ENCODE results near the gene RNASEH1. TPM values are rescaled to one million over a fixed set of nuclear protein-coding genes. Genes with fewer than 3 reads are reported as not detected.

Gene RNASEH1
- total and polyA plus RNA-seq, 2 of the 13 experiments (the other 11 are each of a cell fraction or from before 2014, with no cell fraction given): 14.5 to 57.4 TPM

DNA sequence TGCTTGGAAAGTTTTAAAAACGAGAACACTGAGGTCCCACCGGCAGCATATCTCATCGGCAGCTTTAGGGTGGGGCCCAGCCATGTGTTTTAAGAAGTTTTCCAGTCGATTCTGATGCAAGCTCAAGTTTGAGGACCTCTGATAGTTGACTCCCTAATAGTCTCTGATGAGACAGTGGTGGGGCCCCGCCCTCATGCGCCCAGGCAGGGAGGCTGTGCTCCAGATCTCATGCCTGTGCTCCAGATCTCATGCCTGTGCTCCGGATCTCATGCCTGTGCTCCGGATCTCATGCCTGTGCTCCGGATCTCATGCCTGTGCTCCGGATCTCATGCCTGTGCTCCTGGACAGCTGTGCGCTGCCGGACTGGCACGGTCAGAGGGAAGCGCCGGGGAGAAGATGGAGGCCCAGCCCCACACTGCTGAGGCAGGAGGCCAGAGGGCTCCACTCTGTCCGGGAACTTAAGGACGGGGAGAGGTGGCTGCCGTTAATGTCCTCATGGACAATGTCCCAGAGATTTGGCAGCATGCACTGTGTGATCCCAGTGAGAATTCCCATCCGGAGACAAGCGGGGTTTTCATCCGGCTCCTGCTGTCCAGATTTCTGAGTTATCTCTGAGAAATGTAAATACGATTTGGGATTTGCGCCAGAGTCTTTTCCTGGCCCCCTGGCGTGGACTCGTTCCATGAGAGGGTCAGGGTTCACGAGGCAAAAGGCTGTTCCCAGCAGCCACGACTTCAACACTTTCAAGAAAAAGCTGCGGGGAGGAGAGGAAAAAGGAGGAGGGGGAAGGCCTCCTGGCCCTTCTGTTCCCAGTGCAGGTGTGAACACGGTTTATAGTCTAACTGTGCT is 27.4 kb upstream of the RNASEH1 start (continued):
- TF ChIP-seq, protein P1, sequence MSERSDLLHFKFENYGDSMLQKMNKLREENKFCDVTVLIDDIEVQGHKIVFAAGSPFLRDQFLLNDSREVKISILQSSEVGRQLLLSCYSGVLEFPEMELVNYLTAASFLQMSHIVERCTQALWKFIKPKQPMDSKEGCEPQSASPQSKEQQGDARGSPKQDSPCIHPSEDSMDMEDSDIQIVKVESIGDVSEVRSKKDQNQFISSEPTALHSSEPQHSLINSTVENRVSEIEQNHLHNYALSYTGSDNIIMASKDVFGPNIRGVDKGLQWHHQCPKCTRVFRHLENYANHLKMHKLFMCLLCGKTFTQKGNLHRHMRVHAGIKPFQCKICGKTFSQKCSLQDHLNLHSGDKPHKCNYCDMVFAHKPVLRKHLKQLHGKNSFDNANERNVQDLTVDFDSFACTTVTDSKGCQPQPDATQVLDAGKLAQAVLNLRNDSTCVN (CRISPR knock-in tag; IDR thresholded peaks at IDR 0.05; ENCODE audit: borderline replicate concordance): peak; percentile 74; the same call in 1 of the 2 replicates
- TF ChIP-seq, protein P2, sequence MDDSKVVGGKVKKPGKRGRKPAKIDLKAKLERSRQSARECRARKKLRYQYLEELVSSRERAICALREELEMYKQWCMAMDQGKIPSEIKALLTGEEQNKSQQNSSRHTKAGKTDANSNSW (CRISPR knock-in tag; IDR thresholded peaks at IDR 0.05; ENCODE audit: borderline replicate concordance): no peak
- TF ChIP-seq HMG20B (CRISPR knock-in tag; conservative IDR thresholded peaks at IDR 0.05) (peak; percentile 74), ZSCAN31 (CRISPR knock-in tag; IDR thresholded peaks at IDR 0.05; ENCODE audit: low read depth) (peak; percentile 72; the same call in 1 of the 2 replicates), ZNF20 (CRISPR knock-in tag; IDR thresholded peaks at IDR 0.05) (no peak), ZNF101 (CRISPR knock-in tag; IDR thresholded peaks at IDR 0.05; ENCODE audit: borderline replicate concordance, low read depth) (no peak), ADNP (CRISPR knock-in tag; IDR thresholded peaks at IDR 0.05) (no peak; the same call in 1 of the 2 replicates), ZNF775 (CRISPR knock-in tag; IDR thresholded peaks at IDR 0.05; ENCODE audit: borderline replicate concordance) (no peak; the same call in 1 of the 2 replicates), SALL2 (CRISPR knock-in tag; IDR thresholded peaks at IDR 0.05) (peak; percentile 85; the same call in 1 of the 2 replicates), ZNF720 (CRISPR knock-in tag; IDR thresholded peaks at IDR 0.05) (no peak), SKI (IDR thresholded peaks at IDR 0.05; ENCODE audit: partially characterized antibody) (no peak), ZNF570 (CRISPR knock-in tag; IDR thresholded peaks at IDR 0.05; ENCODE audit: borderline replicate concordance) (no peak), SUZ12 (IDR thresholded peaks at IDR 0.05; ENCODE audit: low read depth, low read length) (no peak)
- TF ChIP-seq, protein P3, sequence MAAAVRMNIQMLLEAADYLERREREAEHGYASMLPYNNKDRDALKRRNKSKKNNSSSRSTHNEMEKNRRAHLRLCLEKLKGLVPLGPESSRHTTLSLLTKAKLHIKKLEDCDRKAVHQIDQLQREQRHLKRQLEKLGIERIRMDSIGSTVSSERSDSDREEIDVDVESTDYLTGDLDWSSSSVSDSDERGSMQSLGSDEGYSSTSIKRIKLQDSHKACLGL (CRISPR knock-in tag; IDR thresholded peaks at IDR 0.05): no peak
- TF ChIP-seq, protein P4, sequence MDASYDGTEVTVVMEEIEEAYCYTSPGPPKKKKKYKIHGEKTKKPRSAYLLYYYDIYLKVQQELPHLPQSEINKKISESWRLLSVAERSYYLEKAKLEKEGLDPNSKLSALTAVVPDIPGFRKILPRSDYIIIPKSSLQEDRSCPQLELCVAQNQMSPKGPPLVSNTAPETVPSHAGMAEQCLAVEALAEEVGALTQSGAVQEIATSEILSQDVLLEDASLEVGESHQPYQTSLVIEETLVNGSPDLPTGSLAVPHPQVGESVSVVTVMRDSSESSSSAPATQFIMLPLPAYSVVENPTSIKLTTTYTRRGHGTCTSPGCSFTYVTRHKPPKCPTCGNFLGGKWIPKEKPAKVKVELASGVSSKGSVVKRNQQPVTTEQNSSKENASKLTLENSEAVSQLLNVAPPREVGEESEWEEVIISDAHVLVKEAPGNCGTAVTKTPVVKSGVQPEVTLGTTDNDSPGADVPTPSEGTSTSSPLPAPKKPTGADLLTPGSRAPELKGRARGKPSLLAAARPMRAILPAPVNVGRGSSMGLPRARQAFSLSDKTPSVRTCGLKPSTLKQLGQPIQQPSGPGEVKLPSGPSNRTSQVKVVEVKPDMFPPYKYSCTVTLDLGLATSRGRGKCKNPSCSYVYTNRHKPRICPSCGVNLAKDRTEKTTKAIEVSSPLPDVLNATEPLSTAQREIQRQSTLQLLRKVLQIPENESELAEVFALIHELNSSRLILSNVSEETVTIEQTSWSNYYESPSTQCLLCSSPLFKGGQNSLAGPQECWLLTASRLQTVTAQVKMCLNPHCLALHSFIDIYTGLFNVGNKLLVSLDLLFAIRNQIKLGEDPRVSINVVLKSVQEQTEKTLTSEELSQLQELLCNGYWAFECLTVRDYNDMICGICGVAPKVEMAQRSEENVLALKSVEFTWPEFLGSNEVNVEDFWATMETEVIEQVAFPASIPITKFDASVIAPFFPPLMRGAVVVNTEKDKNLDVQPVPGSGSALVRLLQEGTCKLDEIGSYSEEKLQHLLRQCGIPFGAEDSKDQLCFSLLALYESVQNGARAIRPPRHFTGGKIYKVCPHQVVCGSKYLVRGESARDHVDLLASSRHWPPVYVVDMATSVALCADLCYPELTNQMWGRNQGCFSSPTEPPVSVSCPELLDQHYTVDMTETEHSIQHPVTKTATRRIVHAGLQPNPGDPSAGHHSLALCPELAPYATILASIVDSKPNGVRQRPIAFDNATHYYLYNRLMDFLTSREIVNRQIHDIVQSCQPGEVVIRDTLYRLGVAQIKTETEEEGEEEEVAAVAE (CRISPR knock-in tag; IDR thresholded peaks at IDR 0.05; ENCODE audit: borderline replicate concordance): no peak
- TF ChIP-seq, protein P5, sequence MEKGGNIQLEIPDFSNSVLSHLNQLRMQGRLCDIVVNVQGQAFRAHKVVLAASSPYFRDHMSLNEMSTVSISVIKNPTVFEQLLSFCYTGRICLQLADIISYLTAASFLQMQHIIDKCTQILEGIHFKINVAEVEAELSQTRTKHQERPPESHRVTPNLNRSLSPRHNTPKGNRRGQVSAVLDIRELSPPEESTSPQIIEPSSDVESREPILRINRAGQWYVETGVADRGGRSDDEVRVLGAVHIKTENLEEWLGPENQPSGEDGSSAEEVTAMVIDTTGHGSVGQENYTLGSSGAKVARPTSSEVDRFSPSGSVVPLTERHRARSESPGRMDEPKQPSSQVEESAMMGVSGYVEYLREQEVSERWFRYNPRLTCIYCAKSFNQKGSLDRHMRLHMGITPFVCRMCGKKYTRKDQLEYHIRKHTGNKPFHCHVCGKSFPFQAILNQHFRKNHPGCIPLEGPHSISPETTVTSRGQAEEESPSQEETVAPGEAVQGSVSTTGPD (CRISPR knock-in tag; IDR thresholded peaks at IDR 0.05): no peak
- TF ChIP-seq, protein P6, sequence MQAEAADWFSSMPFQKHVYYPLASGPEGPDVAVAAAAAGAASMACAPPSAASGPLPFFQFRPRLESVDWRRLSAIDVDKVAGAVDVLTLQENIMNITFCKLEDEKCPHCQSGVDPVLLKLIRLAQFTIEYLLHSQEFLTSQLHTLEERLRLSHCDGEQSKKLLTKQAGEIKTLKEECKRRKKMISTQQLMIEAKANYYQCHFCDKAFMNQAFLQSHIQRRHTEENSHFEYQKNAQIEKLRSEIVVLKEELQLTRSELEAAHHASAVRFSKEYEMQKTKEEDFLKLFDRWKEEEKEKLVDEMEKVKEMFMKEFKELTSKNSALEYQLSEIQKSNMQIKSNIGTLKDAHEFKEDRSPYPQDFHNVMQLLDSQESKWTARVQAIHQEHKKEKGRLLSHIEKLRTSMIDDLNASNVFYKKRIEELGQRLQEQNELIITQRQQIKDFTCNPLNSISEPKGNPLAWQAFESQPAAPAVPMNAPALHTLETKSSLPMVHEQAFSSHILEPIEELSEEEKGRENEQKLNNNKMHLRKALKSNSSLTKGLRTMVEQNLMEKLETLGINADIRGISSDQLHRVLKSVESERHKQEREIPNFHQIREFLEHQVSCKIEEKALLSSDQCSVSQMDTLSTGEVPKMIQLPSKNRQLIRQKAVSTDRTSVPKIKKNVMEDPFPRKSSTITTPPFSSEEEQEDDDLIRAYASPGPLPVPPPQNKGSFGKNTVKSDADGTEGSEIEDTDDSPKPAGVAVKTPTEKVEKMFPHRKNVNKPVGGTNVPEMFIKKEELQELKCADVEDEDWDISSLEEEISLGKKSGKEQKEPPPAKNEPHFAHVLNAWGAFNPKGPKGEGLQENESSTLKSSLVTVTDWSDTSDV (CRISPR knock-in tag; IDR thresholded peaks at IDR 0.05): no peak

Measured in HepG2 (cell line).